ENCODE data around the gene ADPRHL1.

The ADPRHL1 gene

GRCh38 chr13:113403255-113404104, 49.8 kb downstream of the ADPRHL1 start:
- no peak for DNase-seq (ENCODE audit: low read depth)
- TF ChIP-seq MAX (IDR thresholded peaks at IDR 0.05; ENCODE audit: low read depth, low read length) (no peak), MYC (IDR thresholded peaks at IDR 0.05; ENCODE audit: low read depth, low read length) (no peak), POLR2A (IDR thresholded peaks at IDR 0.05; ENCODE audit: extremely low read depth, insufficient read length) (no peak), CTCF (IDR thresholded peaks at IDR 0.05; ENCODE audit: low read depth, low read length) (no peak)

DNA sequence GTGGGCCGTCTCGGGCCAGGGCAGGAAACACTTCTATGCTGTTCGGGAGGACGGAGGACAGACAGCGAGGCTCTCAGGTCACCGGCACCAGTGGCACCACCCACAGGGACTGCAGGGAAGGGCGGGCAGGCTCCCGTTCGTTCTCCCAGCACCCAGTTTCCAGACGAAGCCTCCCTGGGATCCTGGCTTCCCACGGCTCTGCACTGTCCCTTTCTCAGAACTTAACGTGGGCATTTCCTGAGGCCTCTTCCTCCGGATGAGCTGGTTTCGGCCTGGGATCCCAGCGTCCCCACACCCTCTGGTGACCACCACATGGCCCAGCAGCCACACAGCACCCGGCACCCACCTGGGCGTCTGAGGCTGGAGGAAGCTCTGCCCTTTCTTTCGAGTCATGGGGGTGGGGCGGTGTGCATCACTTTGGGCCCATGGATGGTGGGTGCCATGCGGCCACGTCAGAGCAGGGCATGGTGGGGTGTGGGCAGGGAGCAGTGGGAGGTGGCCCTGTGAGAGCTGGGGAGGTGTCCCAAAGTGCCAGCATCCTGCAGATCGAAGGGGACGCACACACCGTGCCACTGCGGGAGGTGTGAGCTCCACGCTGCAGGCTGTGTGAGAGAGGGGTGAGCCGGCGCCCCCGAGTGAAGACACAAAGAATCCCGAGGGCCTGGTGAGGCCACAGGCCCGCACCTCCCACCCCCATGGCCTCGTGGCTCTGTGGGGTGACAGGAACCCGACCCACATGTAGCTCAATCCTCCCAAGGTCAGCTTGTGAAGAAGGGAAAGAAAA, 50.6 kb downstream of the ADPRHL1 start:
- DNase-seq (ENCODE audit: low read depth) = no peak
- H3K4me3 ChIP-seq (ENCODE audit: low read depth, low read length) = no peak overlapping the region
- TF ChIP-seq MYC (IDR thresholded peaks at IDR 0.05; ENCODE audit: low read depth, low read length) = no peak
- TF ChIP-seq CTCF (IDR thresholded peaks at IDR 0.05; ENCODE audit: low read depth, low read length) = no peak
- no peak for TF ChIP-seq POLR2A (IDR thresholded peaks at IDR 0.05; ENCODE audit: extremely low read depth, insufficient read length)
- TF ChIP-seq MAX (IDR thresholded peaks at IDR 0.05; ENCODE audit: low read depth, low read length) = no peak

More at GRCh38 chr13:113403255-113404104, 49.8 kb downstream of the ADPRHL1 start:
- H3K4me3 ChIP-seq (ENCODE audit: low read depth, low read length) = no peak overlapping the region

- TF ChIP-seq POLR2A (IDR thresholded peaks at IDR 0.05; ENCODE audit: extremely low read depth, insufficient read length) (no peak), MYC (IDR thresholded peaks at IDR 0.05; ENCODE audit: low read depth, low read length) (no peak), CTCF (IDR thresholded peaks at IDR 0.05; ENCODE audit: low read depth, low read length) (no peak), MAX (IDR thresholded peaks at IDR 0.05; ENCODE audit: low read depth, low read length) (no peak)
- no peak for DNase-seq (ENCODE audit: low read depth)
- no peak overlapping the region for H3K4me3 ChIP-seq (ENCODE audit: low read depth, low read length)
Observed at GRCh38 chr13:113401452-113402415, 51.6 kb downstream of the ADPRHL1 start.

DNA sequence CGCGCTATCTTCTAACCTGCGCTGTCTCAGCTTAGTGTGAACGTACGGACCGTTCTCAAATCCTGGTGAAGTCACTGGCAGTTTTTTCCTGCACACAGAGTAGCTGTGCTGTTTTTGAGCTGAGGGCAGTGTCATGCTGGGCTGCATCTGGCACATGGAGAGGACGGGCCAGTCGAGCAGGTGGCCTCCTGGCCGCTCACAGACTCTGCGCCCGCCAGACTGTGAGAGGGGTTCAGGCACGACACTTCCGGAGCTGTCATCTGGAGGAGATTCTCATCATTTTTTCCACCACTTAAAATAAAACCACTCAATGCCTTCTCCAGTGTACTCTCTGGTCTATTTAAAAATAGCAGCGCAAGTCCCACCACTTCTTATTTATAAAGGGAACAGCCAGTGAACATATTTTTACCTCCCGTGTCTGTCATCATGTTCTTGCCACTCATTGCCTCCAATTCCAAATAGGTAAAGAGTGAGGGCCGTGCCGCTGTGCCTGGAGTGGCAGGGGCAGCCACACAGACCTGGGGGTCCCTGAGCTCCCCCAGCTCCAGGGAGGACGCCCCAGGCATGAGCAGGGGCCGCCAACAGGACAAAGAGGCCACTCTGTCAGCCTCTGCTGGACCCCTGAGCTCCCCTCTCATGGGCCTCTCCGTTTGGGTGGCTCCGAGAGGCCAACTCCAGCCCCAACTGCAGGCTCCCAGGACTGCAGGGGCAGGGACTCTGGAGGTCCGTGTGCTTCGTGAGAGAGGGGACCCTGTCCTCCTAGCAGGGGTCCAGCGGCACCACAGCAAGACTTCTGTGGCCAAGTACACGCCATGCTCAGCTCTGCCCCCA, 52.5 kb downstream of the ADPRHL1 start:
- no peak for TF ChIP-seq POLR2A (IDR thresholded peaks at IDR 0.05; ENCODE audit: extremely low read depth, insufficient read length)
- TF ChIP-seq MAX (IDR thresholded peaks at IDR 0.05; ENCODE audit: low read depth, low read length) = no peak
- no peak for TF ChIP-seq MYC (IDR thresholded peaks at IDR 0.05; ENCODE audit: low read depth, low read length)
- TF ChIP-seq CTCF (IDR thresholded peaks at IDR 0.05; ENCODE audit: low read depth, low read length) = no peak
- H3K4me3 ChIP-seq (ENCODE audit: low read depth, low read length) = no peak overlapping the region
- no peak for DNase-seq (ENCODE audit: low read depth)

All from NB4 (cell line).